ENCODE measurements around the gene DAB1.

DAB1 gene

DNA sequence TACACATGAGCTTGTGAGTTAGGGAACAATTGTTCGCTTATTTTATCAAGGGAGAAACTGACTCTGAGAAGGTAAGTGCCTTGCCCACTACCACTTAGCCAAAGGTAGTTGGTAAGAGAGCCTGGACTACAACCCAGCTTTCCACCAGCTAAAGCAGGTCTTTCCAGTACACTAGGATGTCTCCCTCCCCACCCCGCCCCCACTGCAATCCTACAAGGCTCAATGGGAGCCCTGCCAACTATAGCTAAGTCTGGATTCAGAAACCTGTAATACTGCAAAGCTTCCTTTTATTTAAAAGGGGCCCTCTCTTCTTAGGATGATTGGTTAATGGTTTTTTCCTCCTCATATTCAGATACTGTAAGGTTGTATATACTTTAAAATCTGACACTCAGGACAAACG, 356.0 kb downstream of the DAB1 start:
- no peak for DNase-seq (ENCODE audit: low read depth)

DNA sequence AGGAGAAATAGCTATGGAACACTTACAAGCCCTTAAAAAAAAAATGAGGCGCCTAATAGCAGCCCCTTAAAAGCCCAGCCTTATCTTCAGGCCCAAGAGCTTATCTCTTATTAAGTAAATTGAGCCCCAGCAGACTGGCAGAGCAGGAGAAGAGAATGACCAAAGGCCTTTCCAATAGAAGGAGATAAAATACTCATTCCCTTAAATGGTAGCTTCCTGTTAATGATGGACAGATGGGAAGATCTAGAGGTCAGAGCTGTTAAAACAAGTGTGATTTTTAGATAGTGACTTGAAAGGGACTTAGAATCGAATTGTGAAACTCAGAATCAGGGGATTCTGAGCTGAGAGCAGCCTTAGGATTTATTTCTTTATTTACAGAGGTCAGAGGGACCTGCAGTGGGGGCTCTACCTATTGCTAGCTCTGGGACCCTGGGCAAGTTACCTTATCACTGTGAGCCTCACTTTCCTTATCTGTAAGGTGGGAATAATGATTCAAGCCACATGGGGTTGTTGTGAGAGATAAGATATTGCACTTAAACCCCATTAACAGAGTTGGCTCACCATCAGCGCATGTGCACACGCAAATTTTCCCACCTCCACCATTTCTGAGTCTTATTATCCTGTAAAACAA, 356.8 kb downstream of the DAB1 start:
- no peak for DNase-seq (ENCODE audit: low read depth)

DNA sequence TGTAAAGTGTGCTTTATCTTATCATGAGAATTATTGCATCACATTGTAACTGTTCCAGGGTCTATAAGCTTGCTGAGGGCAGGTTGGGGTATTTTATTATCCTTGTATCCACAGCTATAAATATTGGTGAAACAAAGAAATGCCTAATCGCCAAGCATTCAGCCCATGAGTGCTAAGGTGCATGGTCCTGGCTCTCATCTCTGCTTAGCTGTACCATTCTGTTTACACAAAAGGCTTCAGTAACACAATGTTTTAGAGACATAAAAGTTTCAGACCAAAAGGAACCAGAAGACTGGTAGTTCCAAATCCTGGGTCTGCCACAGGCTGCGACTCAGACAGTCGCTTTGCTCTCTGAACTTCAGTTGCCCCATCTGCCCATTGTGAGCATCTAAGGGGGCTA, 358.4 kb downstream of the DAB1 start:
- no peak for DNase-seq (ENCODE audit: low read depth)

DNA sequence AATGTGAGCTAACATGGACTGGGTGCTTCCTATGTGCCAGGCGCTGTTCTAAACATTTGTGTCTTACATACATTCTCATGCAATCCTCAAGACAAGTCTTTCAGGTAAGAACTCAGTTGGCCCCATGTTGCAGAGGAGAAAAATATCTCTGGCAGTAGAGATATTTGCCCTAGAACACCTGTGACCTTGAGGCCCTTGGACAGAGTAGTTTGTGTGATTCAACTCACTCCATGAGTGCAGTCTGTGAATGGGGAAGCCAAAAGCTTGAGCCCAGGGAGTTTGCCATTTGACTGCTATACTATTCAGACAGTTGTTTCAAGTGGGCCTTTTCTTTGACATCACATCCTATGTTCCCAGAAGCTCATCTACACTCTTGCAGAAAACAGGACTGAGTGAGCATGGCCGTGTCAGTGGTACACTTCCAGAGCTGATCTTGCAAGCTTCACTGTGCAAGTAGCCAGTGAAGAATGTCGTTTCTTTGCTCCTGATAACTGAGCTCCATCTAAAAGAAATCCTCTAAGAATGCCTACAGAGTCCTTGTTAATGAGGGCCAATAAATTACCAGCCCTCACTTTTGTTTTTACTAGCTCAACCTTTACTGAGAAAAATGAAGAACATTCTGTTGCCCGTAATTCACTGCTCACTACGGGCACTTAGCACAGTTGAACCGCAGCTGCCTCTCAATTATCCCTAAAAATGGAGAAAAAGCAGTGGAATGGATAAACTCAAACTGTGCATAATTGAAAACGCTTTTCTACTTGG, 359.3 kb downstream of the DAB1 start:
- DNase-seq (ENCODE audit: low read depth) = no peak

DNA sequence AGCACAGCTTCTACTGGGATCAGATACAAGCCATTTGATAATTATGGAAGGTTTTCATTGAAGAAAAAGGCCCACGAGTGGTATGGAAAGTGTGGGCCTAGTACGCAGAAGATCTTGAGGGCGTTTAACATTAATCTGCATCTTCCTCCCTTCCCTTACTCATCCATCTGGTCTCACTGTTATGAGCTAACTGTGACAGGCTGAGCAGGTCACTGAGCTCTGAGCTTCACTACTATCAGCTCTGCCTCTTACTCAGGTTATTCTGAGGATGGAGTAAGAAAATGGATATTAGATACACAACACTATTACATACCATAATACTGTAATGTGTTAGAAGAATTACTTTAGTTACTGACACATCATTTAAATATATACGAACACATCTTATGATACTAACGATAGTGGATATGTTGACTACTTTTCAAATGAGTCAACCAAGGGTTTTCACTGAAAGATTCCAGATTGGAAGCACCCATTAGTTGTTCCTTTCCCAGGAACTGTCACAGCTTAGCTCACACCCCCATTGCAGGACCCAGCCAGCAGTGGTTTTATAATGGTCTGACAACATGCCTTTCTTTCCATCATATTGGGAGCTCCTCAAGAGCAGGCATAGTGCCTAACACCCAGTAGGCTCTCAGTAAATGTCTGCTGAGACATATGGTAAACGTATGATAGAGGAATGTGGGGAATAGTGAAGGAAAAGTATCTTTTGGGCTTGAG, 360.3 kb downstream of the DAB1 start:
- DNase-seq (ENCODE audit: low read depth) = no peak

DNA sequence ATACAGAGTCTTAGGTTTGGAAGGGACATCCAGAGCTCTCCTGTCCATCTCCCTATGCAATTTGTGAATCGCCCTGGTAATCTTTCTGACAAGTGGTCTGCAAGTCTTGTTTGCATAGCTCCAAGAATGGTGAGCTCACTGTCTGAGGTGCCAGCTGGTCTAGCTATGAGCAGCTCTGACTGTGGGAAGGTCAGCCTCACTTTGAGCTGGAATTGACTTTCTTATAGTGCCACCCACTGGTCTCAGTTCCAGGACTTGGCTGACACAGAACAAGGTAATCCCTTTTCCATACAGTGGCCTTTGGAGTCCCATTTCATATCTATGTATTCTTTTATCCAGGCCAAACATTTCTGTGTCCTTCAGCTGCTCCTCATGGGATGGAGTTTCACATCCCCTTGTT, 362.5 kb downstream of the DAB1 start:
- no peak for DNase-seq (ENCODE audit: low read depth)

DNA sequence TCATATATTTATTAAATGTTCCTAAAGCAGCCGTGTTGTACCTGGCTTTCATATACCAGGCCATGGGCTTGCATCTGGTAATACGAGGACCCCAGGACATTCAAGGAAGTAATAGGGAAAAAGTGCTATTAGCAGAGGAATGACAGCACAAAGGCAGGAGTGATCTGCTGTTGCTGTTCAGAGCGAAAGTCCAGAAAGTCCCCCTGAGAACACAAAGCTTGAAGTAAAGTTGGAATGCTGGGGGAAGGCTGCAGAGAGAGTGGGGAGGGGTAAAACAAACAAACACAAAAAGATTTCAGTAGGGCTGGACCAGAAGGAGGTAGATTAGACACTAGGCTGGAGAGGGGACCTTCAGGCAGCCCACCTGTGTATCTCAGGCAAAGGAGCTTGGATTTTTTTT, 363.4 kb downstream of the DAB1 start:
- no peak for DNase-seq (ENCODE audit: low read depth)

DNA sequence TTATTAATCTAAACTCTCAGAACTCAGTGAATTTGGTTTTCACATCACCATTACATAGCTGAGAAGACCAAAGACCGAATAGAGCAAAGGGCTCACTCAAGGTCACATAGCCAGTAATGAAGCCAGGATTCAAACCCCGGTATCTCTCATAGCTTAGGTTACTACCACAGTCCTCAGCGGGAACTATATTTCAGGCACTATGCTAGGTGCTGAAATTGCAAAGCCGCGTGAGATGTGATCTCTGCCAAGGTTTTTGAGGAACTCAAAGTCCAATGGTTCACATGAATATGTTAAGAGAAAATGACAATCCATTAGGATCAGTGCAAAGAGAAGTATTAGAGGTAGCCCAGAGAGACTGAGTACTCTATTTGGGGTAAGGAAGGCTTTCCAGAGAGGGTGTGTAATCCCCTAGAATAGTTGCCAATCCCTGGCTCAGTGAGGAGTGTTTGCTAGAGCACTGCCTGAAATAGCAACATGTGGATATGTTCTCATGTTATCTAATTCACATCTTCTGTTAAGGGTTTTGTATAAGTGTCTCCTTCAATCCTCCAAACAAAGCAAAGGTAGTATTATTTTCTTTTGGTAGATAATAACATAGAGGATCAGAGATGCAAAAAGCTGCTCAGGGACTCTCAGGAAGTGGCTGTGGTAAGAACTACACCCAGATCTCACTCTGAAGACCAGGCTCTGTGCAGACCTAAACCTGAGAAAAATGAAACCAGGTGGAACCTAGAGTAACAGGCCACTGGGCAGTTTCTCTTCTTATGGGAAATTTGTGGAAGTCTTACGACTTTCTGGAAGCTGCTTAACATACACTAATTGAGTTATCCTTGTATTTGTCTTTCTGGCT, 365.0 kb downstream of the DAB1 start:
- no peak for DNase-seq (ENCODE audit: low read depth)

DNA sequence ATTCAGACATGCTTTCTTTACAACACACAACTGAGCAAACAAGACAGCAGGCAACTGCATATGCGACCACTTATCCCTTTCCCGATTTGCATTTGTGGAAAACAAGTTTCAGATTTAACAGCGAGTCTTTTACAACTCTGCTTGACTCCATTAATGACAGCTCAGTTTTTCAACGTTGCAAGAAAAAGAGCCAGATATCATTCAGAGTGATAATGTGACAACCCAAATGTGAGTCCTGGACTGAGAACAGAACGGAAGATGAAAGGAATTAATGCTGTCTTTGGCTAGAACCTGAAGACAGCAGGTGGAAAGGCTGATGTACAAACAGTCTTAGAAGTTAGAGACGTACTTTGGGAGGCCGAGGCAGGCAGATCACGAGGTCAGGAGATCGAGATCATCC, 375.0 kb downstream of the DAB1 start:
- DNase-seq (ENCODE audit: low read depth) = no peak

DNA sequence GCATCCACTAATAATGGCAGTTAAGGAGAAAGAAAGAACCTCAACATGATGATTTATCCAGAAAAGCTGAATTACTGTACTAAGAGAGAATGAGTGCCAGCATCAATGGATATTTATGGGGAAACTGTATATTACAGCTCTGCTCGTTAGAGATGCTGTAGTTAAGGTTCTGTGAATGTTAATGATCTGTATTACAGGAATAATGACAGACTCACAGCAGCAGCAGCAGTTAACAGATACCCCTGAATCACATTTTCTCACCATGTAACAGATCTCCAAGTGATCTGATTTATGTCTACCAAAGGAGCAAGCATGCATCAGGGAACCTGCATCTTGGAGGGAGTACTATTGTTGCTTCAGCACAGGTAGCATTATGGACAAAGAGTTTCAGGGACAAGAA, 377.4 kb downstream of the DAB1 start:
- no peak for DNase-seq (ENCODE audit: low read depth)

DNA sequence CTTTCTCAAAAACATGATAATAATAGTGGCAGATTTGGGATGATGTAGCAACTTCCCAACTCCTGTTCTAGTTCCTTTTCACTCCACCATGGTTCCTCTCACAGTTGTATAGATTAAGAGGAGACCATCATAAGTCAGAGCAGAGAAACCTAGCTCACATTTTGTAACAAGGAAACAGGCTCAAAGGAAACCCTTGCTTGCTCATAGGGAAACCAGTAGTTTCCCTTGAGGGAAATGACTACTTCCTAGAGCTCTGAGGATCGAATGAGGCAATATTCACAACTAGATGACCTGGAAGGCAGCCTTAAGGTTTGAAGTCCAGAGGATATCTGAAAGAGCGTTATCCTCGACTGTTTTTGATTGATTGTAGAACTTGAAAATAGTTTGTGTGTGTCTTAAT, 382.0 kb downstream of the DAB1 start:
- DNase-seq (ENCODE audit: low read depth) = no peak

DNA sequence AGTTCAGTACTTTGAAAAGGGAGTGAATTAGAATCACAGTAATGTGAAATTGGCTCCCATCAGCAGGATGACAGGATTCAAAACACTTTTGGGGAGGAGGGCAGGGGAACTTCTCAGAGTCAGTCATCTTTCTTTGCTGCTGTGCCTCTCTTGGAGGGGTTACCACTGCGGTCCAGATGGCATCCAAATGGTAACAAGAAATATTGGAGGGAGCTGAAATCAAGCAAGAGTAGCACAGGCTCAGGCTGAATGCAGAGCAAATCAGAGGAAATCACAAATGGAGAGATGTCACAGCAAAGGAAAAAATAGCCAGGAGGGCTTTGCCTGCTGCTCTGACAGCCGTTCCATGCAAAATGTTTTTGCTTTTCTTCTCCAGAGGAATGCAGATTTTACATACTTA, 383.0 kb downstream of the DAB1 start:
- no peak for DNase-seq (ENCODE audit: low read depth)

DNA sequence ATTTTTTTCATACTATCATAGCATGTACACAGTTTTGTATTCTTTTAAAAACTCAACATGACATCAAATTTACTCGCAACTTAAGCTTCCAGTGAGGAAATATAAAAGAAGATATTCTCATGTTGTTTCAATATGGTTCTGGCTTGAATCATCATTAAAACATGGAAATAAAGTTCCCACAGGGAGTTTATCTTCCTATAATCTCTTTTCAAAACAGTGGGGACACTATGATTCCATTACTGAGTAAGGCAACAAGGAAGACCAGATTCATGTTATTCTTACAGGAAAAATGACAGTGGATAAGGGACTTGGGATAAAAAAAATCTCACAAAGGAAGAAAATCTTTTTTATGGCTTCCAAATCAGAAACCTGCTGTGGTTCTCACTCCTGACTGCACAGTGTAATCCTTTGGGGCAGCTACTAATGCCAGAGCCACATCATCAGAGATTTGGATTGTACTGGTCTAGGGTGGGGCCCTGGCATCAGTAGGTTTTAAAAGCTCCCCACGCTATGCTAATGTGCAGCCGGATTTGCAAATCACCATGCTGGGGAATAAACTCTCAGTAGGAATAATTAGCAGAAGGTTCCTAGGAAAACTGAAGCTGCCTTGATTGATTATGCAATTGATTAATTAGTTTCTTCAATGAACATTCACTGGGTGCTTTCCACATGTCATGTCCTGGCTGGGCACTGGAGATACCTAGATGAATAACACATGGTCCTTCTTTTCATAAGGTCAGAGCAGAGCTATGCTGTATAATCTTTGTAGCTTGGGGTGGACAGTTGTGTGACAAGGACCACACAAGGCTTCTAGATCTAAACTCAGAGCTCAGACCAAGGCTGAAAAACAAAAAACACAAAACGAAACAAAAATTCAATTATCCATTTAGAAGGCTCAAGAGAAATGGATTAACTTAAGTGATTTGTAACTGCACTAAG, 386.9 kb downstream of the DAB1 start:
- no peak for DNase-seq (ENCODE audit: low read depth)

DNA sequence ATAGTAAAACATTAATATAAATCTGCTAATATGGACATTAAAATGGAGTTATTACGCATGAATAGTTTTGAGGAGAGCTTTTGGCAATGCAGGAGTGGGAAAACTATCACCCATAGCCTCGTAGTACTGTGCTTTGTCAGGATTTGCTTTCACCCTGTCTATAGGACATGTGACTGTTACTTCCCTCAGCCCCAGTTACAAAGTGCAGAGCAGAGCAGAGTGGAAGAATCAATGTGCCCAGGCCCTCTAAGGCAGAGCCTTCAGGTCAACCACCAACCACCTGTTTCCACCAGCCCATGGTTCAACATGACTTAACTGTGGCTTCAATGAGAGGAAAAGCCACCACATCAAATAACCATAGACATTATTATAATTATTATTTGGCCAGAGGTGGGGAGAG, 389.1 kb downstream of the DAB1 start:
- no peak for DNase-seq (ENCODE audit: low read depth)

DNA sequence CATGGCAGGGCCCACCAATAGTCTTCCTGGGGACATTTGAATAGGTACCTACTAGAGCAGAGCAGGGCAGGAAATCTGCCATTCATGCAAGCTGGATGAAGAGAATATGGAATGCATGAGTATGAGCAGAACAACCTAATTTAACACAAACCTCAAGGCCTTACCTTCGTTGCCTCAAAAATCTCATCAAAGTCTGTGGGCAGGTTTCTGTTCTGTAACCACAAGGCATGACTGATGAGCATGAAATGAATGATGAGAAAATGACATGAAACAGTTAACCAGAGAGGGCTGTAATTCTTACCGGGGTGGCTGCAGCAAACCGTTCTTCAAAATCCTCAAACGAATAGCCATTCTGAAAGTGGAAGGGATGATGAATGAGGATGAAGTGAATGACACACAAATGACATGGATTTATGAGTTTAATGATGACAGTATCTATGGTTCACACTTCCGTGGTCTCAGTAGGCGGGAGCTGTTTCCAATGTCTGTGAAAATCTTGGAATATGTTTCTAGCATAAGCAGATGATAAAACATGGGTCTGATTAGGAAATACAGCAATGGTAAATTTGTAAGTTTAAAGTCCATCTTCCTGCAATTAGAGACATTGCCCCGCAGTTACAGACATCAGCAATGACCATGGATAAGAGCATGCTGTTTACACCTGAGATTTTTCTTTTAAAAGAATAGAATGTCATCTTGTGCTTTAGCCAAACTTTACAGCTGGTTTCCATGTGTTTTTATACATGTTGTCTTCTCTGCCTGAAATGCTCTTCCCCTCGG, 390.4 kb downstream of the DAB1 start:
- DNase-seq (ENCODE audit: low read depth) = no peak

DNA sequence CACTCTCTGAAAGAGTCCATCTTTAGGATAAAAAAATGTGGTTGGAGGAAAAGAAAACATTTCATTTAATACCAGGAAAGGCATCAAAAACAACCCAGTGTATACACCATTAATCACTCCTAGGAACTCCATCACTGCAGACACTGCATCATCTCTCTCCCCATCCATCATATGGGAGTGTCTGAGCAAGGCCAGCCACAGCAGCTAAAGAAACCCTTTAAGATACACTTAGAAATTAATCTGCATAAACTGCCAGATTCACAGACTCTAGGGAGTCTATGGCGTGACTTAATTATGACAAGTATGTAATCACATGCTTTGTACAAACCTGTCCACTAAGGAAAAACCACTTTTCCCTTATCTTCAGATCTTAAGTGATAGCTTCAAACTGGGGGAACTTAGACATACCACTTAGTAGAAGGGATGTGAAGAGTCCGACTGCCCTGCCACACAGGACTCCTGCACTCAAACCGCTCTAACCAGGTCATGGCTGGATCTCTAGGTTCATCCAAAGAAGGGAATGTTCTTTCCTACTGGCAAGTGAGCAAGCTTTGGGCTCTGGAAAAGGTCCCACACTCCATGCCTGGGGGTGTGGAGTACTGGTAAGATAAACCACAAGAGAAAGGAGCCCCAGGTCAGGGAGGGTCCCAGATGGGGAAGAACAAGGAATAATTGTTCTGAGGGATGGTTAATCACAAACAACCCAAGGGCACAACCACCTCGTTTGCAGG, 397.1 kb downstream of the DAB1 start:
- DNase-seq (ENCODE audit: low read depth) = no peak

DNA sequence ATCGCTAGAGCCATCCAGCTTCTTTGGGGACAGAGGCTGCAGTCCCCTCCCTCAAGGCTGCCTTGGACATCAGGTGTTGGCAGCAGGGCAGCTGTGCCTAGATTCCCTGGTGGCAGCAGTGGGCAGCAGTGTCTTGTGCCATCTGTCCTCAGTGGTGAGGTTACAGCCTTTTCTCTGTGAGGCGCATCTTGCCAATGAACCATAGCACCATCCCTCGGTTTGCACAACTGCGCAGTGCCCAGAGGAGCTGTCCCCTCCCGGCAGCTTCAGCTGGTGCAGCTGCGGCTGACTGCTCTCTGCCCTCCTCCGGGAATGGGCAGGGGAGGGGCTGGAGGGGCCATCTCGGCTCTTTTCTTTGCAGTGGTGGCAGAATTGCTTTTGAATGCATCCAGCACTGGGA, 399.0 kb downstream of the DAB1 start:
- DNase-seq (ENCODE audit: low read depth) = no peak

DNA sequence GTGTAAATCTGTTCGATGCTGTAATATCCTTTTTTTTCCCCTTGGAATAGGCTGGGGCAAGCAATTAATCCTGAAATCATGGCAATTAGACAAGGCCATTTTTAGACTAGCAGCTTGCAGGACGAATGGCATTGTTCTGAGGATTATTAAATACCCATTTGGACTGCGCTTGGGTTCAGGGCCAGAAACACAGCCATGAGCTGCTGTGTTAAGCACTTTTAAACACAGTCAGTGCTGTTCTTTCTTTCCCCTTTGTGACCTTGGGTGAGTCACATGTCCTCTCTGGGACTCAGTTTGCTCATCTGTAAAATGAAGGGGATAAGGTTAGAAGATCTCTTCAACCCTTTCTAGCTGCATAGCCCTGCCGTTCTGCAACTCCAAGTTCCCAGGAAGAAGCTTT, 399.4 kb downstream of the DAB1 start:
- DNase-seq (ENCODE audit: low read depth) = no peak

DNA sequence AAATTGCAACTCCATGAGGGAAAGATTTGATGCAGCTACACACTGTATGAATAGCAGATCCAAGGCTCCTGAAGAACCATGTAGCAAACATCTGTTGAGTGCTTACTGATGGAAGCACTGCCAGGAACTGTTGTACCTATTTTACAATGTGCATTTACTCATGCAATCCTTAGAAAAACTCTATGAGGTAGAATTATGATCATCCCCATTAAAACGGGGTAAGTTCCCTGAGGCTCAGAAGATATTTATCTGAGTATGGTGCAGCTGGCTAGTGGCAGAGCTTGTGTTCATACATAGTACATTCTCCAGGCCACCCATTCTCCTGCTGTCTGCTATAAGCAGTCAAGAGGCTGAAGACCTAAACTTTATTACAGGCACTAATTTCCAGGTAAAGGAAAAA, 403.6 kb downstream of the DAB1 start:
- no peak for DNase-seq (ENCODE audit: low read depth)
